ENCODE measurements around the gene P2RX3.

P2RX3 gene

DNA sequence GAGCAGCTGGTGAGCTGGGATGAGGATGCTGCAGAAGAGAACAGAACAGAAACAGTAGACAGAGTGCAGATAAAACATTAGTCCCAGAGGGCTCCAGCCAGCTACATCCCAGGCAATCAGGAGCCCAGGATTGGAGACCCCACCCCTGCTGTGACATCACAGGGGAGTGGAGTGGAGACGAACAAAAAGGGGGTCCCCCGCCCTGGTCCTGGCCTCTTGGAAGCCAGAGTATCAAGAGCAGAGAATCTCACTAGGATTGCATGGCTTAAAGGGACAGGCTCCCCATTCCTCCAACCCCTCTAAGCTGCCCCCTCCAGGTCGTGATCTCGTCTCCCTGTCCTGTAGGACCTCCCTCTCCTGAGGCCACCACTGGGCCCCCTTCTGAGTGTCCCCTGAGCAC, at the start of gene P2RX3:
Gene P2RX3 (plus strand): TSS at position 211 of the 400 bp plus-strand sequence. CDS start 199 bp downstream, outside the sequence.
- Histone ChIP-seq H3K27ac (ENCODE audit: extremely low read depth, low read depth, low read length) (no peak within 1 kb of the TSS), H3K4me1 (ENCODE audit: control insufficient read depth, insufficient read depth, low read length) (no peaks in the 10 kb centered on the region), H3K36me3 (ENCODE audit: control insufficient read depth in 2 of 2, insufficient read depth in 1 of 2, low read length in 2 of 2) (peaks cover 0 to 18% of the 10 kb centered on the region in 2 experiments; a peak in 1 of 3 replicates), H3K4me3 (ENCODE audit: low read depth, low read length) (no peak within 1 kb of the TSS), H3K9me3 (ENCODE audit: control insufficient read depth, insufficient read depth, low read depth, low read length) (no peaks in the 10 kb centered on the region)
- ChIA-PET CTCF (interaction anchor here (0.6 to 1.0 kb wide), 5 partner anchors 12 to 188 kb away, joined by 3 to 7 read pairs (median 5); no protein-coding TSS in a partner anchor), POLR2A (interaction anchor here (2.3 kb wide), 1 partner anchor 13 kb away, joined by 12 read pairs; the partner anchor contains the start of gene TNKS1BP1)
- TF ChIP-seq PRDM1 (tag by site-specific recombination; IDR thresholded peaks at IDR 0.05): no peak
- TF ChIP-seq ZNF146 (tag by site-specific recombination; IDR thresholded peaks at IDR 0.05): no peak
- TF ChIP-seq ZNF24 (tag by site-specific recombination; IDR thresholded peaks at IDR 0.05): no peak
- no peak for TF ChIP-seq MEIS1 (CRISPR knock-in tag; IDR thresholded peaks at IDR 0.05; ENCODE audit: borderline replicate concordance)
- TF ChIP-seq, protein P1, sequence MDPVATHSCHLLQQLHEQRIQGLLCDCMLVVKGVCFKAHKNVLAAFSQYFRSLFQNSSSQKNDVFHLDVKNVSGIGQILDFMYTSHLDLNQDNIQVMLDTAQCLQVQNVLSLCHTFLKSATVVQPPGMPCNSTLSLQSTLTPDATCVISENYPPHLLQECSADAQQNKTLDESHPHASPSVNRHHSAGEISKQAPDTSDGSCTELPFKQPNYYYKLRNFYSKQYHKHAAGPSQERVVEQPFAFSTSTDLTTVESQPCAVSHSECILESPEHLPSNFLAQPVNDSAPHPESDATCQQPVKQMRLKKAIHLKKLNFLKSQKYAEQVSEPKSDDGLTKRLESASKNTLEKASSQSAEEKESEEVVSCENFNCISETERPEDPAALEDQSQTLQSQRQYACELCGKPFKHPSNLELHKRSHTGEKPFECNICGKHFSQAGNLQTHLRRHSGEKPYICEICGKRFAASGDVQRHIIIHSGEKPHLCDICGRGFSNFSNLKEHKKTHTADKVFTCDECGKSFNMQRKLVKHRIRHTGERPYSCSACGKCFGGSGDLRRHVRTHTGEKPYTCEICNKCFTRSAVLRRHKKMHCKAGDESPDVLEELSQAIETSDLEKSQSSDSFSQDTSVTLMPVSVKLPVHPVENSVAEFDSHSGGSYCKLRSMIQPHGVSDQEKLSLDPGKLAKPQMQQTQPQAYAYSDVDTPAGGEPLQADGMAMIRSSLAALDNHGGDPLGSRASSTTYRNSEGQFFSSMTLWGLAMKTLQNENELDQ (tag by site-specific recombination; IDR thresholded peaks at IDR 0.05; ENCODE audit: low read depth): no peak
- TF ChIP-seq ZNF274 (IDR thresholded peaks at IDR 0.05; ENCODE audit: low read length): no peak
- no peak for TF ChIP-seq ZNF274 (tag by site-specific recombination; IDR thresholded peaks at IDR 0.05; ENCODE audit: borderline replicate concordance)
- TF ChIP-seq ZNF791 (tag by site-specific recombination; IDR thresholded peaks at IDR 0.05): no peak
- no peak for TF ChIP-seq ZNF785 (tag by site-specific recombination; IDR thresholded peaks at IDR 0.05)
- TF ChIP-seq SETDB1 (IDR thresholded peaks at IDR 0.05; ENCODE audit: insufficient read length, low read length): no peak
- no peak for TF ChIP-seq ZNF350 (tag by site-specific recombination; IDR thresholded peaks at IDR 0.05)
- no peak for TF ChIP-seq OVOL3 (tag by site-specific recombination; IDR thresholded peaks at IDR 0.05)
- no peak for TF ChIP-seq MYNN (tag by site-specific recombination; IDR thresholded peaks at IDR 0.05; ENCODE audit: borderline replicate concordance)

DNA sequence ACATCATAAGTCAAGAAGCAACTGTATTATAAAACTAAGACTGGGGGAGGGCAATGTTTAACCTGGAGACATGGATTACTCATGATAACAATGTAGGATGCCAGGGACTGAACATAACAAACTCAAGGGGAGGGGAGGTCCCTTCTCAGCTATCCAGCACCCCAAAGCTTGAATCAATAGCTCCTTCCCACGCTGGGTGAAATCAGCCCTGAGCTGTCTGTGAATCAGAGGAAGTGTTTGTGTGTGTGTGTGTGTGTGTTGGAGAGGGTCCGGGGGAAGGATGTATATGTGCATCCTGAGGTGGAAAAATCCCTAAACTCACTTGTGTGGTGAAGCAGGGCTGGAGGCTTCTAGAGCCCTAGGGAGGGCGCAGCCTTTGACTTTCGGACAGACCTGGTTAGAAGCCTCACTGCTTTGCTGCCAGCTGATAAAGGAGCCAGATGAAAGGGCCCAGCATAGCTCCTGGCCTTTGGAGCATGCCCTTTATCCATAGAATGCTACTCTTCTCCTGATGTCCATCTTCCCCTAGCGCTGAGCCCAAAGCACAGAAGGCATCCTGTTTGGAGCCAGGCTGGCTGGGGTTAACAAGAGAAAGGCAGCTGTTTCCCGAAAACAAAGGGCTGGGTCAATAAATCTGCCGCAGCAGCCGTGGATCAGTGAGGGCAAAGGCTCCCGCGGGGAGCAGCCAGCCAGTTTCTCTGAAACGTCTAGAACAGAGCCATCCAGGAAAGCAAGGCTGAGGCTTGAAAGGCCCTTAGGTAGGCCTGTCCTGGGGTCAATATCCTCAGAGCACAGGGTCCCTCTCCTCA, 49.2 kb upstream of the P2RX3 start:
- TF ChIP-seq ZFHX2 (tag by site-specific recombination; conservative IDR thresholded peaks at IDR 0.05) (peak; percentile 68), ZNF514 (tag by site-specific recombination; IDR thresholded peaks at IDR 0.05) (no peak)
- Histone ChIP-seq H3K27ac (ENCODE audit: extremely low read depth, low read depth, low read length) (no peak overlapping the region), H3K9me3 (ENCODE audit: control insufficient read depth, insufficient read depth, low read depth, low read length) (no peaks in the 10 kb centered on the region), H3K4me3 (ENCODE audit: low read depth, low read length) (no peak overlapping the region), H3K36me3 (ENCODE audit: control insufficient read depth in 2 of 2, insufficient read depth in 1 of 2, low read length in 2 of 2) (no peaks in the 10 kb centered on the region), H3K4me1 (ENCODE audit: control insufficient read depth, insufficient read depth, low read length) (no peaks in the 10 kb centered on the region)
- ChIA-PET POLR2A (interaction anchor here (1.0 kb wide), 1 partner anchor 20 kb away, joined by 3 read pairs; no protein-coding TSS in a partner anchor), CTCF (interaction anchor here (0.6 to 1.2 kb wide), 2 partner anchors 10 to 51 kb away, joined by 3 to 4 read pairs; no protein-coding TSS in a partner anchor)

DNA sequence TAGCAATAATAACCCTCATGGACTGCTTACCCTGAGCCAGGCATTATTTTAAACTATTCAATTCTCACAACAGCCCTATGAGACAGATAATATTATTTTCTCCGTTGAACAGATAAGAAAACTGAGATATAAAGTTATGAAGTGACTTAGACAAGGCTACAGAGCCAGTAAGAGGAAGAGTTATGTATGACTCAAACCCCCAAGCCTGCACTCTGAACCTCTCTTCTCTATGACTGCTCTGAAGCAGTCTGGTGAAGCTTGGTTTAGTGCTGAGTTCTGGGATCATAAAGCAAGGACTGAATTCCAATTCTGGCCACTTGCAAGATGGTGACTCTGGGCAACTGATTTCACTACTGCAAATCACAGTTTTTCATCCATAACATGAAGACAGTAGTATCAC, 47.9 kb upstream of the P2RX3 start:
- peaks cover 3% of the 10 kb centered on the region; the same call in 1 of the 2 replicates for H3K4me1 ChIP-seq (ENCODE audit: control insufficient read depth, insufficient read depth, low read length)
- ChIA-PET CTCF (interaction anchor here (1.2 kb wide), 1 partner anchor 12 kb away, joined by 4 read pairs; no protein-coding TSS in a partner anchor), POLR2A (interaction anchor here (1.0 kb wide), 1 partner anchor 21 kb away, joined by 3 read pairs; no protein-coding TSS in a partner anchor)
- no peak overlapping the region for H3K4me3 ChIP-seq (ENCODE audit: low read depth, low read length)
- no peak for TF ChIP-seq ZBTB7A (tag by site-specific recombination; IDR thresholded peaks at IDR 0.05; ENCODE audit: low read depth)
- H3K27ac ChIP-seq (ENCODE audit: extremely low read depth, low read depth, low read length): no peak overlapping the region
- H3K9me3 ChIP-seq (ENCODE audit: control insufficient read depth, insufficient read depth, low read depth, low read length): no peaks in the 10 kb centered on the region
- H3K36me3 ChIP-seq (ENCODE audit: control insufficient read depth in 2 of 2, insufficient read depth in 1 of 2, low read length in 2 of 2): no peaks in the 10 kb centered on the region
